Measurements from ENCODE around the gene ANO1. TPM values are rescaled to one million over a fixed set of nuclear protein-coding genes. Genes with fewer than 3 reads are reported as not detected.

The ANO1 gene
- total RNA-seq, 4 donors from 2014 or later, result 1.5 to 8.7 (median 4.6) TPM

DNA sequence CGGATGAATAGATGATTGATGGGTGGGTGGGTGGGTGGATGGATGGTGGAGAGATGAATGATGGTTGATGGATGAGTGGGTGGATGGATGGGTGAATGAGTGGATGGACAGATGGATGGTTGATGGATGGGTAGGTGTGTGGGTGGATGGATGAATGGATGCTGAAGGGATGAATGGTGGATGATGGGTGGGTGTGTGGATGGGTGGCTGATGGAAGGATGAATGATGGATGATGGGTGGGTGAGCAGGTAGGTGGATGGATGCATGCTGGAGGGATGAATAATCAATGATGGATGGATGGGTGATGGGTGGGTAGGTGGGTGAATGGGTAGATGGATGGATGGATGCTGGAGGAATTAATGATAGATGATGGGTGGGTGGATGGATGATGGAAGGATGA lies 40.5 kb downstream of the ANO1 start:
- TF ChIP-seq, protein P1, sequence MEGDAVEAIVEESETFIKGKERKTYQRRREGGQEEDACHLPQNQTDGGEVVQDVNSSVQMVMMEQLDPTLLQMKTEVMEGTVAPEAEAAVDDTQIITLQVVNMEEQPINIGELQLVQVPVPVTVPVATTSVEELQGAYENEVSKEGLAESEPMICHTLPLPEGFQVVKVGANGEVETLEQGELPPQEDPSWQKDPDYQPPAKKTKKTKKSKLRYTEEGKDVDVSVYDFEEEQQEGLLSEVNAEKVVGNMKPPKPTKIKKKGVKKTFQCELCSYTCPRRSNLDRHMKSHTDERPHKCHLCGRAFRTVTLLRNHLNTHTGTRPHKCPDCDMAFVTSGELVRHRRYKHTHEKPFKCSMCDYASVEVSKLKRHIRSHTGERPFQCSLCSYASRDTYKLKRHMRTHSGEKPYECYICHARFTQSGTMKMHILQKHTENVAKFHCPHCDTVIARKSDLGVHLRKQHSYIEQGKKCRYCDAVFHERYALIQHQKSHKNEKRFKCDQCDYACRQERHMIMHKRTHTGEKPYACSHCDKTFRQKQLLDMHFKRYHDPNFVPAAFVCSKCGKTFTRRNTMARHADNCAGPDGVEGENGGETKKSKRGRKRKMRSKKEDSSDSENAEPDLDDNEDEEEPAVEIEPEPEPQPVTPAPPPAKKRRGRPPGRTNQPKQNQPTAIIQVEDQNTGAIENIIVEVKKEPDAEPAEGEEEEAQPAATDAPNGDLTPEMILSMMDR (IDR thresholded peaks at IDR 0.05; ENCODE audit: low read depth), result no peak

DNA sequence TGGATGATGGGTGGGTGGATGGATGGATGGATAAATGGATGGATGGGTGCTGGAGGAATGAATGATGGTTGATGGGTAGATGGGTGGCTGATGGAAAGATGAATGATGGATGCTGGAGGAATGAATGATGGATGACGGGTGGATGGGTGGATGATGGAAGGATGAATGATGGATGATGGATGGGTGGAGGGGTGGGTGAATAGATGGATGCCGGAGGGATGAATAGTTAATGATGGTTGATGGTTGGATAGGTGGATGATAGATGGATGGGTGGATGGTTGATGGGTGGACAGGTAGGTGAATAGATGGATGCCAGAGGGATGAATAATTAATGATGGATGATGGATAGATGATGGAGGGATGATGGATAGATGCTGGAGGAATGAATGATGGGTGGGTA lies 41.4 kb downstream of the ANO1 start:
- TF ChIP-seq, protein P1 (IDR thresholded peaks at IDR 0.05; ENCODE audit: low read depth), result no peak

DNA sequence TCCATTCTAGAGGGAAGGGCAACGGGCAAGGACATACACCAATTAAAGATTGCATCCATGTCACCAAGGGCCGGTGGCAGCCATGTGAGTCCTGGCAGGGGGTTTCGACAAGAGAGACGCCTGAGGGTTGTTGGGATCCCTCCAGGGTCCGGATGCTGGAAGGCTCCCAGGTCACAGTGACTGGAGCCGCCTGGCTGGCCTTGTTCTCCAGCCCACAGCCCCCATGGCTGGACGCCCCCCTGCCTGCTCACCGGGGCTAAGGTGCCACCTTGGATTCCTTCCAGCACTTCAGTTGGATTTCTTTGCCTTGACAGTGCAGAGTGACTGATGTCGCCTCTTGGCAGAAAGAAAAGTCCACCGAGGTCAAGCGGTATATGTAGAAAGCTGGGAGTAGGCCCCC lies 42.6 kb downstream of the ANO1 start:
- TF ChIP-seq, protein P1 (IDR thresholded peaks at IDR 0.05; ENCODE audit: low read depth), result no peak

DNA sequence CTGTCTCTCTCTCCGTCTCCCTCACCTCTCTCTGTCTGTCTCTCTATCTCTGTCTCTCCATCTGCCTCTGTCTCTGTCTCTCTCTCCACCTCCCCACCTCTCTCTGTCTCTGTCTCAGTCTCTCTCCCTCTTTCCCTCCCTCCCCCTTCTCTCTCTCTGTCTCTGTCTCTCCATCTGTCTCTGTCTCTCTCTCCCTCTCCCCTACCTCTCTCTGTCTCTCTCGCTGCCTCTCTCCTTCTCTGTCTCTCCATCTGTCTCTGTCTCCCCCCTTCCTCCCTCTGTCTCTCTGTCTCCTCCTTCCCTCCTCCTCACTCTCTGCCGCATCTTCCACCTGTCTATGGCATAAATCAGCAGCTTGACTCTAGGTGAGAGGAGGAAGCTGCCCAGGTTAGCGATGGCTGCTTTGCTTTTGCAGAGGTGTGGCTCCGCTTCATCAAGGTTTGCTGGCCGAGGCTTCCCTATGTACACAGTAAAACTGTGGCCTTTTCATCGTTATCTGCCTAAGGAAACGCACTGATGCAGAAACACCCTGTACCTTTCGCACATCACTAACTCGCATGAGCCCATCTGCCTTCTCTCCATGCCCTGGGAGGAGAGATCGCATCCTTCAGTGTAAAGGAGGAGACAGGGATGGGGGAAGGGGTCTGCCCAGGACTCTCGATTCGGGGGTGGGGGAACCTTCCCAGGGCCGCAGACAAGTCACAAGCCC lies 44.5 kb downstream of the ANO1 start:
- TF ChIP-seq, protein P1 (IDR thresholded peaks at IDR 0.05; ENCODE audit: low read depth), result no peak

DNA sequence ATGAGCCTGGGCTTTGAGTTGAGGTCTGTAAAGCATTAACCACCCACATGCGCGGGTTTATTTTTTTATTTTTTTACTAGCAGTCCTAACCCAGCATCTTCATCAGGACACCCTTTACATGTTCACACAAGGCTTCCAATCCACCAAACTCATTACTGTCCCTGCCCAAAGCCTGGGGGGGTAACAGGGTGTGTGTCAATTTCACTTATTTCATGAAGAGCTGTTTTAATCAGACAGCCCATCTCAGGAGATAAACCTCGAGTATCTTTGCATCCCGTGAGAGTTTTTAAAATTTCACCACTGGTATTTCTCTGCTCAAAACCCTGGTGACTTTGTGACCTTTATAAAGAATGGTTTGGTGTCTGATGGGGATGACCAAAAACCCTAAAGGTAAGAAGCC lies 45.6 kb downstream of the ANO1 start:
- TF ChIP-seq, protein P1 (IDR thresholded peaks at IDR 0.05; ENCODE audit: low read depth), result no peak

DNA sequence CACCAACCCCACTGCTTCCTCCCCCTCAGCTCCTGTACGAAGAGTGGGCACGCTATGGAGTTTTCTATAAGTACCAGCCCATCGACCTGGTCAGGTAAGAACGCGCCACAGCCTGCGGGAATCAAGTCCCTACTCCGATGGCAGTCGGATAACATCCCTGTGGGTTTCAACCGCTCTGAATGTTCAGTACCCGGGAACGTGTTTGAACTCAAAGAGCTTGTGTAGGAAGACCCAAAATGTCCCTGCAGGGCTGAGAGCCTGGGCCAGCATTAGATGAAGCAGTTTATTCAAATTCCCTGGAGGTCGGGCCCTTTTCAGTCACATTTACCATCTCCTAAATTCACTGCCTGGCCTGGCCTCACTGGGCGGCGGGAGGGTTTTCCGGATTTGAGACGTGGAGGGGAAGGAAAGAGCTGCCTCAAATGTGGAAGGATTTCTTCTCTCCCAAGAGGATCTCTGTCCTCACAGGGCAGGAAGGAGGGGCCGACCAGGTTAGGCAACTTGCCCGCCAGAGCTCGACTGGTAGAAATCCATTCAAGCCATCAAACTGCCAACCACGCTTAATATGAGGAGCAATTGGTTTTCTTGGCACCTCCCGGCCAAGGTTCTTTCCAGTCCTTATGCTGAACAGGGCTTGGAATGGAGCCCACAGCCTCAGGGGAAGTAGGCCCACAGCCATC lies 46.3 kb downstream of the ANO1 start:
- TF ChIP-seq, protein P1 (IDR thresholded peaks at IDR 0.05; ENCODE audit: low read depth), result no peak

DNA sequence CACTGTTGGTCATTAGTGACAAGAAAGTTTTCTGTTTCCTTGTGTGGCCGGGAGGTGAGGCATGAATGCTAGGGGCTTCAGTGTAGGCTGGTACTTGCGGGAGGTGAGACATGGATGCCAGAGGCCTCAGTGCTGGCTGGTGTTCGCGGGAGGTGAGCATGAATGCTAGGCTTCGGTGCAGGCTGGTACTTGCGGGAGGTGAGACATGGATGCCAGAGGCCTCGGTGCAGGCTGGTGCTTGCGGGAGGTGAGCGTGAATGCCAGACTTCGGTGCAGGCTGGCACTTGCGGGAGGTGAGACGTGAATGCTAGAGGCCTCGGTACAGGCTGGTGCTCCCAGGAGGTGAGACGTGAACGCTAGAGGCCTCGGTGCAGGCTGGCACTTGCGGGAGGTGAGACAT lies 48.4 kb downstream of the ANO1 start:
- TF ChIP-seq, protein P1 (IDR thresholded peaks at IDR 0.05; ENCODE audit: low read depth), result no peak

Data from subcutaneous adipose tissue (tissue), 4 donors.